Left ventricle myocardium inferior (tissue), 1 donor: ENCODE data around the gene PDE6H. TPM values are rescaled to one million over a fixed set of nuclear protein-coding genes. Genes with fewer than 3 reads are reported as not detected.

Experiments
- DNase-seq: peaks from one replicate; pipeline ENCODE4 v3.0.0-alpha.2; 2020
- H3K27ac ChIP-seq: fragments of 200-600 bp; replicated peaks from 2 replicates; pipeline ENCODE4 v1.8.0; 2021
- H3K27me3 ChIP-seq: fragments of 200-600 bp; 2 replicates; pipeline ENCODE4 v1.8.0; 2021; ENCODE audit warnings: low read depth
- H3K36me3 ChIP-seq: fragments of 200-600 bp; 2 replicates; pipeline ENCODE4 v1.8.0; 2021
- H3K4me1 ChIP-seq: fragments of 200-600 bp; 2 replicates; pipeline ENCODE4 v1.8.0; 2021
- H3K4me3 ChIP-seq: fragments of 200-600 bp; 2 replicates; pipeline ENCODE4 v1.8.0; 2021; ENCODE audit warnings: mild to moderate bottlenecking, moderate library complexity
- H3K9me3 ChIP-seq: fragments of 200-600 bp; replicated peaks from 2 replicates; pipeline ENCODE4 v1.8.0; 2021
- CTCF ChIP-seq: fragments of 200-600 bp; IDR thresholded peaks from 2 replicates; pipeline ENCODE4 v1.8.0; 2021; ENCODE audit warnings: antibody characterized with exemption, mild to moderate bottlenecking, borderline replicate concordance
- intact Hi-C: fragments of 100-400 bp; cut with micrococcal nuclease; formaldehyde crosslinking; loops from one replicate; pipeline ENCODE4 v1.11.0; 2022
- total RNA-seq: library from RNA; stranded (reverse); fragmentation: NEBNext Ultra II Directional; extraction: Animal tissue kit (Norgen Biotek cat#: 25700); gene quantifications from one replicate; pipeline ENCODE4 v1.2.1, GENCODE V29; 2021
- donor health status: DM: no; HTN: yes; CAD: no; lungs with severe emphysema.

PDE6H gene
- total RNA-seq, 1 donor from 2014 or later = not detected

DNA sequence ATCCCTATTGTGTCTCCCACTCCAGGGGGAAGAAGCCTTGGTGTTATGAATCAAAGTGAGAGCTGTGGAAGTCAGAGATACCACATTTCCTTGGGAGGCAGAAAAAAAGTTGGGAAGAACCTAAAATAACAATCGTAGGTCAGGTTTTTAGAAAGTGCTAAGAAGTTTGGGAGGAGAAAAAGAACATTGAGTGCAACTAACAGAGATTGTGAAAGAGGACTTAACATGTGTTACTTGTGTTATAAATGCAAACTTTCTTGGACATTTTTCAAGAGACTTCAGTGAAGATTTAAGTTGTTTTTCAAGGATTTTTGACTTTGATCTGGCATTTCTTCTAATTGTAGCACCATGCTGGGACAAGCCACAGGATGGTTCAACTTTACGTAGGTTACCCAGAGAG, 26.7 kb upstream of the PDE6H start:
- Histone ChIP-seq H3K27ac (peak overlapping the region; percentile 92), H3K36me3 (peaks cover 58% of the 10 kb centered on the region), H3K4me3 (no peak overlapping the region), H3K27me3 (no peaks in the 10 kb centered on the region), H3K9me3 (no peaks in the 10 kb centered on the region), H3K4me1 (peaks cover 50% of the 10 kb centered on the region)
- no peak for DNase-seq
- intact Hi-C loops = no loop called here
- no peak for TF ChIP-seq CTCF

- H3K4me1 ChIP-seq = peaks cover 57% of the 10 kb centered on the region
- DNase-seq = no peak
- H3K27me3 ChIP-seq = no peaks in the 10 kb centered on the region
- H3K36me3 ChIP-seq = peaks cover 57% of the 10 kb centered on the region
- no peaks in the 10 kb centered on the region for H3K9me3 ChIP-seq
- TF ChIP-seq CTCF = no peak
- H3K27ac ChIP-seq = peak overlapping the region; percentile 92
- intact Hi-C loops = no loop called here
- H3K4me3 ChIP-seq = no peak overlapping the region
Observed at GRCh38 chr12:14946861-14947260, 26.0 kb upstream of the PDE6H start.

GRCh38 chr12:14948672-14949071, 24.2 kb upstream of the PDE6H start:
- H3K27me3 ChIP-seq = no peaks in the 10 kb centered on the region
- TF ChIP-seq CTCF = no peak
- H3K4me1 ChIP-seq = peaks cover 75% of the 10 kb centered on the region
- H3K4me3 ChIP-seq = peak overlapping the region; percentile 2
- peaks cover 40% of the 10 kb centered on the region for H3K36me3 ChIP-seq
- H3K27ac ChIP-seq = peak overlapping the region; percentile 92
- intact Hi-C loops = no loop called here
- H3K9me3 ChIP-seq = no peaks in the 10 kb centered on the region
- DNase-seq = no peak

- Histone ChIP-seq H3K4me1 (peaks cover 85% of the 10 kb centered on the region), H3K27ac (peak overlapping the region; percentile 92), H3K27me3 (no peaks in the 10 kb centered on the region), H3K9me3 (no peaks in the 10 kb centered on the region), H3K4me3 (no peak overlapping the region), H3K36me3 (peaks cover 37% of the 10 kb centered on the region)
- intact Hi-C loops = loop anchor here (10.0 kb wide), 1 partner anchor 45 kb away; no protein-coding TSS in a partner anchor
- DNase-seq = no peak
- no peak for TF ChIP-seq CTCF
Observed at GRCh38 chr12:14949631-14950030, 23.2 kb upstream of the PDE6H start.

DNA sequence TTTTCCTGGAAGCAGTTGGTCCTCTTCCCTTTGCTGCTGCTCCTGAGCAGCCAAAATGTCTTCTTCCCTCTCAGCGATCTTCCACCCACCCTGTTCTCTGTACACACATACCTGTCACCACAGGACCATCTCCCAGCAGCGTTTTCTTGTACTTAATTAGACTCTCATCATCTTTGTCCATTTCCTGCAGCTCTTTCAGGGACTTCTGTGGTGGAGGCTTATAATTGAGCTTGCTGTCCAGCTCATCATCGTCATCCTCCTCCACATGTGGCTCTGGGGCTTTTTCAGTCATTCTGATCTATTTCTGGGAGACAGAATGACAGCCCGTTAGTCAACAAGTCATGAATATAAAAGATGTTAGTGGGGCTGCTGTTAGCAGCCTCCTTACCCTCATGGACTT, 22.4 kb upstream of the PDE6H start:
- H3K4me1 ChIP-seq = peaks cover 93% of the 10 kb centered on the region
- H3K27me3 ChIP-seq = no peaks in the 10 kb centered on the region
- TF ChIP-seq CTCF = no peak
- H3K9me3 ChIP-seq = no peaks in the 10 kb centered on the region
- no peak for DNase-seq
- no peak overlapping the region for H3K4me3 ChIP-seq
- peaks cover 29% of the 10 kb centered on the region for H3K36me3 ChIP-seq
- peak overlapping the region; percentile 92 for H3K27ac ChIP-seq
- intact Hi-C loops = loop anchor here (10.0 kb wide), 1 partner anchor 46 kb away; no protein-coding TSS in a partner anchor
